Neural cell (in vitro differentiated cells): Measurements from ENCODE around the gene OR7G2.

ENCODE experiments used
- EP300 ChIP-seq: fragments of 450-650 bp; conservative IDR thresholded peaks from 2 replicates; pipeline ENCODE4 v1.6.1; 2014; ENCODE audit warnings: antibody characterized with exemption, mild to moderate bottlenecking, moderate library complexity; ENCODE audit not compliant: poor library complexity, severe bottlenecking
- EZH2 ChIP-seq: fragments of 200-600, 300-800 bp; shearing (Covaris generic), sonication (generic); IDR thresholded peaks from 2 replicates; pipeline ENCODE4 v1.6.1; 2014; ENCODE audit warnings: antibody characterized with exemption, low read length, borderline replicate concordance, mild to moderate bottlenecking; ENCODE audit not compliant: insufficient read depth, poor library complexity, severe bottlenecking
- POLR2AphosphoS5 ChIP-seq: IDR thresholded peaks from 2 replicates; pipeline ENCODE4 v1.6.1; 2012
- TF ChIP-seq, protein P1 (sequence below): fragments of 450-650 bp; IDR thresholded peaks from 2 replicates; pipeline ENCODE4 v1.5.1; 2014; ENCODE audit warnings: antibody characterized with exemption, mild to moderate bottlenecking, moderate library complexity; ENCODE audit not compliant: poor library complexity, severe bottlenecking
- TF ChIP-seq, protein P2 (sequence below): IDR thresholded peaks from 2 replicates; pipeline ENCODE4 v1.6.1; 2012; ENCODE audit warnings: borderline replicate concordance

DNA sequence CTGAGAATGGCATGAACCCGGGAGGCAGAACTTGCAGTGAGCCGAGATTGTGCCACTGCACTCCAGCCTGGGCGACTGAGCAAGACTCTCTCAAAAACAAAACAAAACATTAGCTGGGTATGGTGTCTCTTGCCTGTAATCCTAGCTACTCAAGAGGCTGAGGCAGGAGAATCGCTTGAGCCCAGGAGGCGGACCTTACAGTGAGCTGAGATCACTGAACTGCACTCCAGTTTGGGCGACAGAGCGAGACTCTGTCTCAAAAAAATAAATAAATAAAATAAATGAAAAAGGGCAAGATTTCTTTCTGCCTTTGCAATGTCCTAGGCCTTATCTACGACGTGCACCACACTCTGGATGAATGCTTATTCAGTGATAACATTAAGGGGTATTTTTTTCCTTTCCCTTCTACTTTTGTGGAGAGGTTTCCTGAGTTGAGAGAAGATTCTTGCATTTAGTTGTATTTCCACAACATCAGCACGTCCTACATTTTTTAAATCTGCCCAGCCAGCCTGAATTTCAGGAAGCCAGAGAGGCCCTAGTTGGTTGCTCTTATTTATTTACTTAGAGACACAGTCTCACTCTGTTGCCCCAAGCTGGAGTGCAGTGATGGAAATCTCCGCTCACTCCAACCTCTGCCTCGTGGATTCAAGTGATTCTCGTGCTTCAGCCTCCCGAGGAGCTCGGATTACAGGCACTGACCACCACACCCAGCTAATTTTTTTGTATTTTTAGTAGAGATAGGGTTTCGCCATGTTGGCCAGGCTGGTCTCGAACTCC lies 46.5 kb downstream of the OR7G2 start:
- TF ChIP-seq, protein P1, sequence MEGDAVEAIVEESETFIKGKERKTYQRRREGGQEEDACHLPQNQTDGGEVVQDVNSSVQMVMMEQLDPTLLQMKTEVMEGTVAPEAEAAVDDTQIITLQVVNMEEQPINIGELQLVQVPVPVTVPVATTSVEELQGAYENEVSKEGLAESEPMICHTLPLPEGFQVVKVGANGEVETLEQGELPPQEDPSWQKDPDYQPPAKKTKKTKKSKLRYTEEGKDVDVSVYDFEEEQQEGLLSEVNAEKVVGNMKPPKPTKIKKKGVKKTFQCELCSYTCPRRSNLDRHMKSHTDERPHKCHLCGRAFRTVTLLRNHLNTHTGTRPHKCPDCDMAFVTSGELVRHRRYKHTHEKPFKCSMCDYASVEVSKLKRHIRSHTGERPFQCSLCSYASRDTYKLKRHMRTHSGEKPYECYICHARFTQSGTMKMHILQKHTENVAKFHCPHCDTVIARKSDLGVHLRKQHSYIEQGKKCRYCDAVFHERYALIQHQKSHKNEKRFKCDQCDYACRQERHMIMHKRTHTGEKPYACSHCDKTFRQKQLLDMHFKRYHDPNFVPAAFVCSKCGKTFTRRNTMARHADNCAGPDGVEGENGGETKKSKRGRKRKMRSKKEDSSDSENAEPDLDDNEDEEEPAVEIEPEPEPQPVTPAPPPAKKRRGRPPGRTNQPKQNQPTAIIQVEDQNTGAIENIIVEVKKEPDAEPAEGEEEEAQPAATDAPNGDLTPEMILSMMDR, result no peak
- TF ChIP-seq, protein P2, sequence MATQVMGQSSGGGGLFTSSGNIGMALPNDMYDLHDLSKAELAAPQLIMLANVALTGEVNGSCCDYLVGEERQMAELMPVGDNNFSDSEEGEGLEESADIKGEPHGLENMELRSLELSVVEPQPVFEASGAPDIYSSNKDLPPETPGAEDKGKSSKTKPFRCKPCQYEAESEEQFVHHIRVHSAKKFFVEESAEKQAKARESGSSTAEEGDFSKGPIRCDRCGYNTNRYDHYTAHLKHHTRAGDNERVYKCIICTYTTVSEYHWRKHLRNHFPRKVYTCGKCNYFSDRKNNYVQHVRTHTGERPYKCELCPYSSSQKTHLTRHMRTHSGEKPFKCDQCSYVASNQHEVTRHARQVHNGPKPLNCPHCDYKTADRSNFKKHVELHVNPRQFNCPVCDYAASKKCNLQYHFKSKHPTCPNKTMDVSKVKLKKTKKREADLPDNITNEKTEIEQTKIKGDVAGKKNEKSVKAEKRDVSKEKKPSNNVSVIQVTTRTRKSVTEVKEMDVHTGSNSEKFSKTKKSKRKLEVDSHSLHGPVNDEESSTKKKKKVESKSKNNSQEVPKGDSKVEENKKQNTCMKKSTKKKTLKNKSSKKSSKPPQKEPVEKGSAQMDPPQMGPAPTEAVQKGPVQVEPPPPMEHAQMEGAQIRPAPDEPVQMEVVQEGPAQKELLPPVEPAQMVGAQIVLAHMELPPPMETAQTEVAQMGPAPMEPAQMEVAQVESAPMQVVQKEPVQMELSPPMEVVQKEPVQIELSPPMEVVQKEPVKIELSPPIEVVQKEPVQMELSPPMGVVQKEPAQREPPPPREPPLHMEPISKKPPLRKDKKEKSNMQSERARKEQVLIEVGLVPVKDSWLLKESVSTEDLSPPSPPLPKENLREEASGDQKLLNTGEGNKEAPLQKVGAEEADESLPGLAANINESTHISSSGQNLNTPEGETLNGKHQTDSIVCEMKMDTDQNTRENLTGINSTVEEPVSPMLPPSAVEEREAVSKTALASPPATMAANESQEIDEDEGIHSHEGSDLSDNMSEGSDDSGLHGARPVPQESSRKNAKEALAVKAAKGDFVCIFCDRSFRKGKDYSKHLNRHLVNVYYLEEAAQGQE, result no peak
- no peak for TF ChIP-seq EP300
- no peak for TF ChIP-seq EZH2
- TF ChIP-seq POLR2AphosphoS5, result no peak
